Caco-2 (cell line): ENCODE data around the gene PRRG4. TPM values are rescaled to one million over a fixed set of nuclear protein-coding genes. Genes with fewer than 3 reads are reported as not detected.

Source experiments
- BruUV-seq: library from RNA; stranded (reverse); fragments of 400-500 nt; replicated peaks from 2 replicates; lab custom pipeline; 2021; lab: Mats Ljungman, UMichigan
- CTCF ChIA-PET: fragments of 300-600 bp; sonication (Branson Sonifier 250); formaldehyde crosslinking; loops from one replicate; lab custom pipeline; 2022; ENCODE audit warnings: antibody characterized with exemption; lab: Charles Lee
- POLR2A ChIA-PET: fragments of 300-600 bp; sonication (Branson Sonifier 250); formaldehyde crosslinking; loops from one replicate; lab custom pipeline; 2022; ENCODE audit warnings: antibody characterized with exemption; lab: Charles Lee
- DNase-seq, 2 experiments: peaks; one replicate each; pipeline versions ENCODE4 v3.0.0 to v3.0.0-alpha.2; 2020 to 2022
- H3K27me3 ChIP-seq: replicated peaks from 2 replicates; pipeline ENCODE4 v1.6.0; 2011; ENCODE audit warnings: low read length; ENCODE audit not compliant: control insufficient read depth, insufficient read depth
- H3K36me3 ChIP-seq: 2 replicates; pipeline ENCODE4 v1.5.1; 2011; ENCODE audit warnings: low read length; ENCODE audit not compliant: control insufficient read depth, insufficient read depth
- H3K4me1 ChIP-seq: fragments of 250-450 bp; sonication (Bioruptor Pico); 2 replicates; pipeline ENCODE4 v1.5.1; 2020; ENCODE audit warnings: mild to moderate bottlenecking
- H3K4me3 ChIP-seq: 2 replicates; pipeline ENCODE4 v1.5.1; 2011; ENCODE audit warnings: low read depth, mild to moderate bottlenecking, control low read depth, low read length
- H3K9me3 ChIP-seq: fragments of 250-450 bp; sonication (Bioruptor Pico); 2 replicates; pipeline ENCODE4 v1.5.1; 2020; ENCODE audit warnings: mild to moderate bottlenecking, moderate library complexity
- H3K27ac Mint-ChIP-seq: one replicate; pipeline ENCODE4 v1.8.0; 2022; ENCODE audit warnings: mixed read lengths; ENCODE audit not compliant: unreplicated experiment
- H3K27me3 Mint-ChIP-seq: one replicate; pipeline ENCODE4 v1.8.0; 2022; ENCODE audit warnings: mixed read lengths; ENCODE audit not compliant: insufficient read depth, unreplicated experiment
- H3K36me3 Mint-ChIP-seq: one replicate; pipeline ENCODE4 v1.8.0; 2022; ENCODE audit warnings: mild to moderate bottlenecking, mixed read lengths; ENCODE audit not compliant: insufficient read depth, unreplicated experiment
- H3K4me1 Mint-ChIP-seq: one replicate; pipeline ENCODE4 v1.8.0; 2022; ENCODE audit warnings: low read depth, mixed read lengths; ENCODE audit not compliant: unreplicated experiment
- H3K4me3 Mint-ChIP-seq: one replicate; pipeline ENCODE4 v1.8.0; 2022; ENCODE audit warnings: mild to moderate bottlenecking, moderate library complexity, mixed read lengths; ENCODE audit not compliant: unreplicated experiment
- H3K9me3 Mint-ChIP-seq: one replicate; pipeline ENCODE4 v1.8.0; 2022; ENCODE audit warnings: mixed read lengths; ENCODE audit not compliant: unreplicated experiment
- CTCF ChIP-seq, 2 experiments: fragments of 200-600 bp in 1 of 2; IDR thresholded peaks; 1 replicate in 1 of 2; 2 replicates in 1 of 2; pipeline versions ENCODE4 v1.5.1 to v1.8.0; 2011 to 2022; ENCODE audit warnings: antibody characterized with exemption in 1 of 2, control low read depth in 1 of 2, inconsistent platforms in 1 of 2, low read depth in 1 of 2, low read length in 1 of 2, mild to moderate bottlenecking in 1 of 2, moderate library complexity in 1 of 2; ENCODE audit not compliant: insufficient read depth in 1 of 2, severe bottlenecking in 1 of 2, unreplicated experiment in 1 of 2
- intact Hi-C: fragments of 100-400 bp; cut with micrococcal nuclease; formaldehyde crosslinking; loops from one replicate; pipeline ENCODE4 v1.10.0; 2022; ENCODE audit not compliant: unreplicated experiment
- total RNA-seq: library from RNA; stranded (reverse); gene quantifications from 2 replicates; pipeline ENCODE4 v1.2.3, GENCODE V29; 2022

PRRG4 gene
- total RNA-seq, 1 experiment from 2014 or later, result 6.9 TPM

GRCh38 chr11:32792111-32792947, 37.4 kb upstream of the PRRG4 start:
- Mint-ChIP-seq H3K36me3 (no peaks in the 10 kb centered on the region), H3K27ac (no peak overlapping the region), H3K9me3 (no peaks in the 10 kb centered on the region), H3K27me3 (peaks cover 4% of the 10 kb centered on the region), H3K4me3 (no peak overlapping the region), H3K4me1 (no peaks in the 10 kb centered on the region)
- H3K4me3 ChIP-seq, result no peak overlapping the region
- no peaks in the 10 kb centered on the region for H3K9me3 ChIP-seq
- no TSS peak for BruUV-seq
- ChIA-PET POLR2A (interaction anchor here (0.5 kb wide), 1 partner anchor 69 kb away, joined by 3 read pairs; no protein-coding TSS in a partner anchor), CTCF (no interaction called here)
- intact Hi-C loops, result loop anchor here (5.0 to 10.0 kb wide), 3 partner anchors 178 to 405 kb away; partner anchors contain the start of gene EIF3M
- DNase-seq, result no peak
- no peaks in the 10 kb centered on the region for H3K36me3 ChIP-seq
- H3K4me1 ChIP-seq, result no peaks in the 10 kb centered on the region
- no peak for TF ChIP-seq CTCF (IDR thresholded peaks at IDR 0.05; ENCODE audit: insufficient read depth in 1 of 2, low read depth in 1 of 2, low read length in 1 of 2, severe bottlenecking in 1 of 2, unreplicated experiment in 1 of 2)
- no peaks in the 10 kb centered on the region for H3K27me3 ChIP-seq

GRCh38 chr11:32792948-32793475, 36.7 kb upstream of the PRRG4 start:
- no peaks in the 10 kb centered on the region for H3K9me3 ChIP-seq
- no peaks in the 10 kb centered on the region for H3K36me3 Mint-ChIP-seq
- intact Hi-C loops, result loop anchor here (1.0 to 10.0 kb wide), 6 partner anchors 44 to 470 kb away; partner anchors contain the start of gene EIF3M
- CTCF ChIA-PET, result no interaction called here
- H3K9me3 Mint-ChIP-seq, result no peaks in the 10 kb centered on the region
- no TSS peak for BruUV-seq
- no peak overlapping the region for H3K27ac Mint-ChIP-seq
- H3K4me3 ChIP-seq, result no peak overlapping the region
- H3K4me3 Mint-ChIP-seq, result no peak overlapping the region
- H3K4me1 ChIP-seq, result no peaks in the 10 kb centered on the region
- no peaks in the 10 kb centered on the region for H3K4me1 Mint-ChIP-seq
- no peaks in the 10 kb centered on the region for H3K36me3 ChIP-seq
- DNase-seq, result peak; percentile 50 to 69
- POLR2A ChIA-PET, result no interaction called here
- peak; percentile 67 to 78 for TF ChIP-seq CTCF (IDR thresholded peaks at IDR 0.05; ENCODE audit: insufficient read depth in 1 of 2, low read depth in 1 of 2, low read length in 1 of 2, severe bottlenecking in 1 of 2, unreplicated experiment in 1 of 2)
- no peaks in the 10 kb centered on the region for H3K27me3 ChIP-seq
- H3K27me3 Mint-ChIP-seq, result peaks cover 4% of the 10 kb centered on the region

GRCh38 chr11:32794439-32794838, 35.3 kb upstream of the PRRG4 start, which contains the start of gene CCDC73:
Gene CCDC73, minus strand, starts transcription at chr11:32794662. Its CDS starts 34,419 bp downstream, at chr11:32760243.
- ChIA-PET CTCF (no interaction called here), POLR2A (no interaction called here)
- intact Hi-C loops, result loop anchor here (5.0 to 10.0 kb wide), 3 partner anchors 180 to 407 kb away; partner anchors contain the start of gene EIF3M
- Mint-ChIP-seq H3K27ac (no peak within 1 kb of the TSS), H3K4me1 (no peaks in the 10 kb centered on the region), H3K9me3 (no peaks in the 10 kb centered on the region), H3K27me3 (peaks cover 4% of the 10 kb centered on the region), H3K4me3 (no peak within 1 kb of the TSS), H3K36me3 (no peaks in the 10 kb centered on the region)
- BruUV-seq, result no TSS peak
- no peak within 1 kb of the TSS for H3K4me3 ChIP-seq
- H3K9me3 ChIP-seq, result no peaks in the 10 kb centered on the region
- TF ChIP-seq CTCF (IDR thresholded peaks at IDR 0.05; ENCODE audit: insufficient read depth in 1 of 2, low read depth in 1 of 2, low read length in 1 of 2, severe bottlenecking in 1 of 2, unreplicated experiment in 1 of 2), result no peak
- H3K4me1 ChIP-seq, result no peaks in the 10 kb centered on the region
- no peak for DNase-seq
- H3K36me3 ChIP-seq, result no peaks in the 10 kb centered on the region
- H3K27me3 ChIP-seq, result no peaks in the 10 kb centered on the region
